HFF-Myc (cell line): ENCODE measurements around the gene PPTC7.

Experiments used
- DNase-seq: peaks from one replicate; pipeline ENCODE4 v3.0.0-alpha.2; 2011; ENCODE audit warnings: low read depth; ENCODE audit errors: extremely low read depth
- H3K4me3 ChIP-seq: replicated peaks from 2 replicates; pipeline ENCODE4 v1.5.1; 2011; ENCODE audit warnings: low read depth, mild to moderate bottlenecking, control low read depth, low read length
- TF ChIP-seq, protein P1 (sequence below): IDR thresholded peaks from 2 replicates; pipeline ENCODE4 v1.5.1; 2012; ENCODE audit warnings: mild to moderate bottlenecking, low read depth, low read length, control low read depth; ENCODE audit errors: missing control alignments

PPTC7 gene

DNA sequence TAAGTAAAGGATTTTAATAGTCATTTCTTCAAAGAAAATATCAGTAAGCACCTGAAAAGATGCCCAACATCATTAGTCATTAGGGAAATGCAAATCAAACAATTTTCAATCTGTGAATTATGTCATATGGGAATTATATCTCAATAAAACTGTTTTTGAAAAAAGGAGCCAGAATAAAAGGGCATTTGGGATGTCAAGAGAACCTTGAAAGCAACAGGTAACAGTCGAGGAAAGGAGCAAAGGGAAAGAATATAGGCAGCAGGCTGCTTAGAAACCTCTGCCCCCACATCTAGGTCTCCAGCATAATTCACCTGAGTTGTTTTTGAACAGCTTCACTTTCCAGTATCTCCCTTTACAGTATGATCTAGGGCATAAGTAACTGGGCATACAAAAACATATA, 68.8 kb downstream of the PPTC7 start:
- DNase-seq, result no peak
- TF ChIP-seq, protein P1, sequence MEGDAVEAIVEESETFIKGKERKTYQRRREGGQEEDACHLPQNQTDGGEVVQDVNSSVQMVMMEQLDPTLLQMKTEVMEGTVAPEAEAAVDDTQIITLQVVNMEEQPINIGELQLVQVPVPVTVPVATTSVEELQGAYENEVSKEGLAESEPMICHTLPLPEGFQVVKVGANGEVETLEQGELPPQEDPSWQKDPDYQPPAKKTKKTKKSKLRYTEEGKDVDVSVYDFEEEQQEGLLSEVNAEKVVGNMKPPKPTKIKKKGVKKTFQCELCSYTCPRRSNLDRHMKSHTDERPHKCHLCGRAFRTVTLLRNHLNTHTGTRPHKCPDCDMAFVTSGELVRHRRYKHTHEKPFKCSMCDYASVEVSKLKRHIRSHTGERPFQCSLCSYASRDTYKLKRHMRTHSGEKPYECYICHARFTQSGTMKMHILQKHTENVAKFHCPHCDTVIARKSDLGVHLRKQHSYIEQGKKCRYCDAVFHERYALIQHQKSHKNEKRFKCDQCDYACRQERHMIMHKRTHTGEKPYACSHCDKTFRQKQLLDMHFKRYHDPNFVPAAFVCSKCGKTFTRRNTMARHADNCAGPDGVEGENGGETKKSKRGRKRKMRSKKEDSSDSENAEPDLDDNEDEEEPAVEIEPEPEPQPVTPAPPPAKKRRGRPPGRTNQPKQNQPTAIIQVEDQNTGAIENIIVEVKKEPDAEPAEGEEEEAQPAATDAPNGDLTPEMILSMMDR, result no peak
- no peak overlapping the region for H3K4me3 ChIP-seq

GRCh38 chr12:110513842-110514241, 69.3 kb downstream of the PPTC7 start:
- TF ChIP-seq, protein P1, result no peak
- no peak overlapping the region for H3K4me3 ChIP-seq
- no peak for DNase-seq

DNA sequence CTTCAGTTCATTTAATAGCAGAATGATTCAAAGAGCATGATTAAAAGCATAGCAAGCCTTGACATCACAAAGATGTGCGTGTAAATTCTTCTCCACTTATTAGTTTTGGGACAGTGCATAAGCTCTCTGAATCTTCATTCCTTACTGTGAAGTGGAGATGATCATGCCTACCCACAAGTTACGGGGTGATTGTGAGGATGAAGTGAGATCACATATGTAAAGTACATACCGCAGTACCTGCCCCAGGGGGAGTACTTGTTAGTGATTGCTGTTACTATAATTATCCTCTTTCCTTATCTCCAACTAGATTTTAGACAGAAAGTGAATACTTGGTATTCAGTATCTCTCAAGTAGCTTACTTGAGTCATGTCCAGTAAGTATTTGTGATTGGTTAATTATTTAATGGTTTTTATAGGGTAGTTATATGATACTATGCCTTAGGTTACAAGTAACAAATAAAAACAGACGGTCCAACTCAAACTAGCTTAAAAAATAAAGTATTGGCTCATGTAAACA, 75.0 kb downstream of the PPTC7 start:
- TF ChIP-seq, protein P1, result no peak
- DNase-seq, result no peak
- H3K4me3 ChIP-seq, result no peak overlapping the region

GRCh38 chr12:110505332-110505731, 77.8 kb downstream of the PPTC7 start:
- H3K4me3 ChIP-seq, result no peak overlapping the region
- TF ChIP-seq, protein P1, result no peak
- no peak for DNase-seq

DNA sequence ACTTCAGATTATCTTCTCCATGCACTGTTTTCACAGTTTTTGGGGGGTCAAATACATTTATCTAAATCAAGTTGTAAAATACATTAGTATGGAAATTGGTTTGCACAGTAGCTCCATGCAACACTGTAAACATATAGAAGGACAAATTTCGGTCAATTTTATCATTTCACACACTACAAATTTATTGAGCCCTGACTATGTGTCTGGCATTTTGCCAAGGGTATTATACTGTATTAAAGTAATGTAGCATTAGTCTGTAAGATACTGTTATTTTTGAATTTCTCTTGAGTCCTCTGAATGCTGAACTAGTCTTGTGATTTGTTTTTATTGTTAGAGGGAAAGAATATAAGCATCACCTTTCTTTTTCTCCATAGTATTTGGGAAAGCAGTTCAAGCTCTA, 79.7 kb downstream of the PPTC7 start:
- no peak for DNase-seq
- TF ChIP-seq, protein P1, result no peak
- no peak overlapping the region for H3K4me3 ChIP-seq

DNA sequence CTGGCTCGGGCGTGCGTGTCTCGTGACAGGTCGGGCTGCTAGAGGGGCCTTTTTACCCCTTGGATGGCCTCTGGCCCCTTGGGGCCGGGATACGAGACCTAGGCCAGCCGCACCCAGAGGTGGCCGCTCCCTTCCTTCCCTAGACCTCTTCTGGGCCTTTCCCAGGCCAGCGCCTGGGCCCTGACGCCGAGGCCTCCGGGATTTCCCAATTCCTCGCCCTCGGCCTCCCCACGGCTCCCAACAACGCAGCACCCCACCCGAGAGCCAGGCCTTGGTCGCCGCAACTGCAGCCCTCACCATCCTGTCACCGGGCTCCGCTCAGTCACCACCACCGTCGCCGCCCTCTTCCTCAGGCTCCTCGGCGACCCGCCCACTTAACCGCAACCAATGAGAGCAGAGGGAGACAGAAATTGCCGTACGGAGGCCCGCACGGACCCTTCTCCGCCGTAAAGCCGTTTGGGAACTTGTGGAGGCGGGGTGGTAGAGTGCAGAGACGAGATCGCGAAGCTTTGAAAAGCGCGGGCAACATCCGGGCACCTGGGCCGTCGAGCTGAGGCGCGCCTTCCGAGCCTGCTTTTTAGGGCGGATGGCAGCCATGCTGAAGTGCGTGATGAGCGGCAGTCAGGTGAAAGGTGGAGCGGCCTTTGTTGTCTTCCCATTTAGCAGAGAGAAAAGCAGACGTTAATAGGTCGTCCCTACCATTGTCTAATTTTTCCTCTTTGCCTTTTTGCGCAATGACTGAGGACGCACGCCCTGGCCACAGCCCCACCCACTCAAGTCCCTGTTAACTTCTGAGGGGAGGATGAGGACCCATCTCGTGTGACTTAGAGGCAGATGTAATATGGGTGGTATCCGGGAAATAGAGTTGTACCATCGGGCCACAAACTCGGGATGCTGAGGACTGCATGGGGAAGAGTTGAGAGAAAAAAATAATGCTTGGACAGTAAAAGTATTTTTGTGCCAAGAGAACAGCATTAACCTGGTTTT, 81.1 kb downstream of the PPTC7 start, which contains the start of the genes RAD9B and VPS29:
Gene RAD9B (plus strand): TSS at position 580 of the 987 bp plus-strand sequence. CDS start 7 bp downstream, at position 587.
Gene VPS29 (minus strand): TSS at position 360 of the 987 bp plus-strand sequence. CDS start 60 bp downstream, at position 300.
- peak; percentile 95 for DNase-seq
- H3K4me3 ChIP-seq, result peak within 1 kb of the TSS; percentile 89
- TF ChIP-seq, protein P1, result no peak
